Fibroblast of lung (primary cell): ENCODE results near the gene FBXO41. TPM values are rescaled to one million over a fixed set of nuclear protein-coding genes. Genes with fewer than 3 reads are reported as not detected.

Source experiments
- DNase-seq, 2 donors: peaks; one replicate each; pipeline versions ENCODE4 v3.0.0 to v3.0.0-alpha.2; 2010; ENCODE audit warnings: low read depth in 2 of 2
- H2AFZ ChIP-seq: 2 replicates; pipeline ENCODE4 v1.5.1; 2012; ENCODE audit warnings: low read length, control low read depth, inconsistent platforms
- H3K27ac ChIP-seq: 2 replicates; pipeline ENCODE4 v1.5.1; 2011; ENCODE audit warnings: low read length, control low read depth; ENCODE audit not compliant: insufficient read depth
- H3K27me3 ChIP-seq: 2 replicates; pipeline ENCODE4 v1.5.1; 2011; ENCODE audit warnings: mild to moderate bottlenecking, low read length; ENCODE audit not compliant: control insufficient read depth, insufficient read depth
- H3K36me3 ChIP-seq: 2 replicates; pipeline ENCODE4 v1.5.1; 2011; ENCODE audit warnings: low read length; ENCODE audit not compliant: control insufficient read depth, insufficient read depth
- H3K4me1 ChIP-seq: 2 replicates; pipeline ENCODE4 v1.5.1; 2011; ENCODE audit warnings: low read length; ENCODE audit not compliant: control insufficient read depth, insufficient read depth; ENCODE audit errors: extremely low read depth
- H3K4me2 ChIP-seq: 2 replicates; pipeline ENCODE4 v1.5.1; 2011; ENCODE audit warnings: low read length, control low read depth; ENCODE audit not compliant: insufficient read depth; ENCODE audit errors: extremely low read depth
- H3K4me3 ChIP-seq, 4 experiments: fragments of 200-600 bp in 1 of 4; sonication (generic) in 1 of 4; replicated peaks in 1 of 4; 2 replicates each; pipeline ENCODE4 v1.5.1; 2011 to 2016; ENCODE audit warnings: low read length in 4 of 4, low read depth in 3 of 4, mild to moderate bottlenecking in 3 of 4, control low read depth in 2 of 4, inconsistent platforms in 1 of 4, mixed read lengths in 1 of 4; ENCODE audit not compliant: insufficient read depth in 1 of 4; ENCODE audit errors: control extremely low read depth in 1 of 4
- H3K79me2 ChIP-seq: 2 replicates; pipeline ENCODE4 v1.5.1; 2012; ENCODE audit warnings: mild to moderate bottlenecking, low read length, inconsistent platforms; ENCODE audit not compliant: control insufficient read depth, insufficient read depth
- H3K9ac ChIP-seq: 2 replicates; pipeline ENCODE4 v1.5.1; 2011; ENCODE audit warnings: mild to moderate bottlenecking, low read length, control low read depth; ENCODE audit not compliant: insufficient read depth
- H3K9me3 ChIP-seq: 2 replicates; pipeline ENCODE4 v1.5.1; 2012; ENCODE audit warnings: low read depth, low read length; ENCODE audit not compliant: control insufficient read depth, insufficient read depth
- H4K20me1 ChIP-seq: 2 replicates; pipeline ENCODE4 v1.5.1; 2011; ENCODE audit warnings: low read length; ENCODE audit not compliant: control insufficient read depth, insufficient read depth; ENCODE audit errors: extremely low read depth
- CTCF ChIP-seq, 2 donors: IDR thresholded peaks in 1 of 2; conservative IDR thresholded peaks in 1 of 2; 1 replicate in 1 of 2; 2 replicates in 1 of 2; pipeline ENCODE4 v1.5.1; 2011 to 2012; ENCODE audit warnings: low read length in 2 of 2, control low read depth in 1 of 2, inconsistent platforms in 1 of 2, low read depth in 1 of 2, mild to moderate bottlenecking in 1 of 2
- EZH2 ChIP-seq: IDR thresholded peaks from 2 replicates; pipeline ENCODE4 v1.5.1; 2012; ENCODE audit warnings: low read length, control low read depth, mild to moderate bottlenecking; ENCODE audit errors: missing control alignments
- polyA plus RNA-seq, 2 donors: library from polyadenylated mRNA; depleted of rRNA in 1 of 2; stranded (reverse) in 1 of 2; unstranded in 1 of 2; fragments of >200 nt; gene quantifications; 2 replicates each; pipeline ENCODE4 v1.2.1, GENCODE V29; 2011 to 2012; ENCODE audit warnings: missing spikeins in 1 of 2
- total RNA-seq: library from RNA; depleted of rRNA; stranded (reverse); fragments of >200 nt; gene quantifications from 2 replicates; pipeline ENCODE4 v1.2.1, GENCODE V29; 2014

FBXO41 gene
- total and polyA plus RNA-seq, 2 donors (not counting 1 experiment from before 2014, with no cell fraction given): 0.51 to 1.2 TPM

GRCh38 chr2:73210696-73211095 lies 73.6 kb downstream of the FBXO41 start:
- no peak overlapping the region for H3K4me2 ChIP-seq
- no peak overlapping the region for H3K27ac ChIP-seq
- H3K4me1 ChIP-seq: no peaks in the 10 kb centered on the region
- peaks cover 10% of the 10 kb centered on the region for H3K79me2 ChIP-seq
- H4K20me1 ChIP-seq: no peaks in the 10 kb centered on the region
- H3K36me3 ChIP-seq: no peaks in the 10 kb centered on the region
- H3K9ac ChIP-seq: no peak overlapping the region
- H3K4me3 ChIP-seq: no peak overlapping the region
- H2AFZ ChIP-seq: no peak overlapping the region
- no peak for TF ChIP-seq CTCF (conservative IDR thresholded peaks at IDR 0.05 in 1 of 2, IDR thresholded peaks at IDR 0.05 in 1 of 2; ENCODE audit: low read depth in 1 of 2, low read length in 2 of 2)
- H3K9me3 ChIP-seq: no peaks in the 10 kb centered on the region
- no peaks in the 10 kb centered on the region for H3K27me3 ChIP-seq
- DNase-seq: no peak

- no peak overlapping the region for H3K4me3 ChIP-seq
- TF ChIP-seq CTCF (conservative IDR thresholded peaks at IDR 0.05 in 1 of 2, IDR thresholded peaks at IDR 0.05 in 1 of 2; ENCODE audit: low read depth in 1 of 2, low read length in 2 of 2) (no peak), EZH2 (no peak)
- no peaks in the 10 kb centered on the region for H3K9me3 ChIP-seq
- no peak overlapping the region for H3K27ac ChIP-seq
- no peaks in the 10 kb centered on the region for H3K36me3 ChIP-seq
- no peaks in the 10 kb centered on the region for H4K20me1 ChIP-seq
- no peak overlapping the region for H2AFZ ChIP-seq
- H3K4me1 ChIP-seq: no peaks in the 10 kb centered on the region
- no peak overlapping the region for H3K4me2 ChIP-seq
- H3K9ac ChIP-seq: no peak overlapping the region
- H3K79me2 ChIP-seq: peaks cover 4% of the 10 kb centered on the region
- DNase-seq: no peak
- H3K27me3 ChIP-seq: no peaks in the 10 kb centered on the region
These were observed 74.3 kb downstream of the FBXO41 start for GRCh38 chr2:73210019-73210418.

- H4K20me1 ChIP-seq: no peaks in the 10 kb centered on the region
- H3K9ac ChIP-seq: no peak overlapping the region
- H2AFZ ChIP-seq: no peak overlapping the region
- peaks cover 8% of the 10 kb centered on the region for H3K27me3 ChIP-seq
- H3K27ac ChIP-seq: no peak overlapping the region
- H3K4me1 ChIP-seq: no peaks in the 10 kb centered on the region
- no peaks in the 10 kb centered on the region for H3K36me3 ChIP-seq
- TF ChIP-seq CTCF (conservative IDR thresholded peaks at IDR 0.05 in 1 of 2, IDR thresholded peaks at IDR 0.05 in 1 of 2; ENCODE audit: low read depth in 1 of 2, low read length in 2 of 2) (no peak), EZH2 (no peak)
- no peak overlapping the region for H3K4me2 ChIP-seq
- DNase-seq: no peak
- no peaks in the 10 kb centered on the region for H3K79me2 ChIP-seq
- H3K4me3 ChIP-seq: no peak overlapping the region
- no peaks in the 10 kb centered on the region for H3K9me3 ChIP-seq
These were observed 76.0 kb downstream of the FBXO41 start for GRCh38 chr2:73208258-73208657.
